ENCODE results near the gene BMS1.

GRCh38 chr10:42734536-42734935, 48.1 kb upstream of the BMS1 start:
- TF ChIP-seq CTCF (IDR thresholded peaks at IDR 0.05; ENCODE audit: insufficient read depth, low read length) (no peak), POLR2AphosphoS5 (IDR thresholded peaks at IDR 0.05; ENCODE audit: low read depth) (no peak), SPI1 (IDR thresholded peaks at IDR 0.05; ENCODE audit: borderline replicate concordance, low read depth) (no peak), GABPA (IDR thresholded peaks at IDR 0.05; ENCODE audit: low read depth) (no peak), REST (IDR thresholded peaks at IDR 0.05; ENCODE audit: insufficient replicate concordance, low read depth) (no peak)
